Limb (tissue), 2 donors: ENCODE measurements around the gene CAMK2B.
"Not testable (repeated sequence)": the region's sequence is repeated elsewhere in the genome, so short reads cannot be mapped to it uniquely, and the experiment has no call there.

Source experiments
- DNase-seq, 2 donors: peaks; one replicate each; pipeline ENCODE4 v3.0.0-alpha.2; 2016; ENCODE audit errors: extremely low spot score in 2 of 2

The CAMK2B gene

GRCh38 chr7:44217852-44218402, 107.5 kb downstream of the CAMK2B start:
- no peak for DNase-seq

GRCh38 chr7:44217223-44217714, 108.1 kb downstream of the CAMK2B start:
- DNase-seq = no peak

- DNase-seq = peak in 1 of 2 donors; percentile 22
Measured at GRCh38 chr7:44216521-44217222, 108.7 kb downstream of the CAMK2B start.

GRCh38 chr7:44216019-44216418, 109.4 kb downstream of the CAMK2B start:
- DNase-seq = no peak

- DNase-seq = no peak
Measured at GRCh38 chr7:44215531-44215930, 109.9 kb downstream of the CAMK2B start.

- no peak for DNase-seq
Measured at GRCh38 chr7:44213877-44214388, 111.5 kb downstream of the CAMK2B start.

- DNase-seq = no peak
Measured at GRCh38 chr7:44213206-44213876, 112.1 kb downstream of the CAMK2B start.

- DNase-seq = no peak
Measured at GRCh38 chr7:44212581-44213184, 112.7 kb downstream of the CAMK2B start.

GRCh38 chr7:44212018-44212417, 113.4 kb downstream of the CAMK2B start:
- no peak for DNase-seq

- DNase-seq = no peak
Measured at GRCh38 chr7:44211126-44211675, 114.2 kb downstream of the CAMK2B start.

- no peak for DNase-seq
Measured at GRCh38 chr7:44210107-44210506, 115.3 kb downstream of the CAMK2B start.

GRCh38 chr7:44208085-44208484, 117.3 kb downstream of the CAMK2B start:
- no peak for DNase-seq

GRCh38 chr7:44206008-44206407, 119.4 kb downstream of the CAMK2B start:
- no peak for DNase-seq

GRCh38 chr7:44201813-44202212, 123.6 kb downstream of the CAMK2B start:
- DNase-seq = no peak

- peak; percentile 91 to 94 for DNase-seq
Measured at GRCh38 chr7:44200699-44201461, 124.5 kb downstream of the CAMK2B start, which contains the start of gene YKT6. Gene YKT6 (plus strand): TSS chr7:44200978. CDS start chr7:44201136, 158 bp downstream.

- not testable (repeated sequence) for DNase-seq
Measured at GRCh38 chr7:44200163-44200562, 125.2 kb downstream of the CAMK2B start.

GRCh38 chr7:44197474-44197873, 127.9 kb downstream of the CAMK2B start:
- DNase-seq = no peak

GRCh38 chr7:44196450-44196872, 128.9 kb downstream of the CAMK2B start:
- peak; percentile 30 to 42 for DNase-seq

GRCh38 chr7:44195889-44196288, 129.5 kb downstream of the CAMK2B start:
- DNase-seq = no peak

- no peak for DNase-seq
Measured at GRCh38 chr7:44194562-44195145, 130.7 kb downstream of the CAMK2B start.
